ENCODE results near the gene CLASP1. TPM values are rescaled to one million over a fixed set of nuclear protein-coding genes. Genes with fewer than 3 reads are reported as not detected.

The CLASP1 gene
- total and polyA plus RNA-seq, 2 donors (not counting 3 experiments of a cell fraction or from before 2014, with no cell fraction given), result 10.0 to 57.9 TPM

GRCh38 chr2:121480826-121481225, 168.4 kb downstream of the CLASP1 start:
- intact Hi-C loops (cut with micrococcal nuclease), result no loop called here

GRCh38 chr2:121479882-121480522, 169.3 kb downstream of the CLASP1 start:
- Histone ChIP-seq H3K4me1 (ENCODE audit: control insufficient read depth, extremely low read depth, insufficient read depth, low read length) (no peaks in the 10 kb centered on the region), H3K79me2 (ENCODE audit: control insufficient read depth, insufficient read depth, low read length) (peaks cover 4% of the 10 kb centered on the region), H3K9me1 (replicated peaks; ENCODE audit: control insufficient read depth, extremely low read depth, insufficient read depth, low read length) (no peaks in the 10 kb centered on the region), H3K27me3 (ENCODE audit: control insufficient read depth in 2 of 2, insufficient read depth in 2 of 2, low read length in 2 of 2) (no peaks in the 10 kb centered on the region), H4K20me1 (replicated peaks; ENCODE audit: control insufficient read depth, extremely low read depth, insufficient read depth, low read length) (peaks cover 4% of the 10 kb centered on the region), H2AFZ (ENCODE audit: low read depth, low read length) (no peak overlapping the region), H3K4me3 (replicated peaks in 1 of 3; ENCODE audit: insufficient read depth in 1 of 3, low read depth in 1 of 3, low read length in 3 of 3) (no peak overlapping the region), H3K9me3 (replicated peaks; ENCODE audit: control insufficient read depth, insufficient read depth, low read length) (no peaks in the 10 kb centered on the region), H3K9ac (replicated peaks; ENCODE audit: extremely low read depth, insufficient read depth, low read length) (no peak overlapping the region), H3K4me2 (ENCODE audit: insufficient read depth, low read length) (no peak overlapping the region), H3K36me3 (ENCODE audit: control insufficient read depth in 2 of 2, extremely low read depth in 1 of 2, insufficient read depth in 2 of 2, low read length in 2 of 2) (no peaks in the 10 kb centered on the region), H3K27ac (ENCODE audit: insufficient read depth, low read depth, low read length) (no peak overlapping the region)
- FAIRE-seq (peak; percentile 67), DNase-seq (ENCODE audit: low read depth, low spot score) (peak; percentile 44)
- dilution Hi-C loops (cut with MboI; ENCODE audit: extremely low pct_ligation_motif_present, low sequenced_read_pairs) (no loop called here), intact Hi-C loops (cut with micrococcal nuclease) (loop anchor here (5.0 kb wide), 1 partner anchor 63 kb away; no protein-coding TSS in a partner anchor)
- POLR2A ChIA-PET, result no interaction called here
- TF ChIP-seq CTCF (IDR thresholded peaks at IDR 0.05; ENCODE audit: extremely low read depth in 1 of 2, insufficient read depth in 1 of 2, low read depth in 1 of 2, low read length in 2 of 2) (peak in 1 of 2 donors; percentile 24), JUN (IDR thresholded peaks at IDR 0.05; ENCODE audit: borderline replicate concordance, insufficient read depth, insufficient read length, low read depth) (no peak)
- CTCF ChIA-PET, result interaction anchor here (0.8 to 1.2 kb wide), 3 partner anchors 10 to 77 kb away, joined by 3 read pairs; no protein-coding TSS in a partner anchor
- no TSS peak for BruUV-seq (replicated peaks)

More at GRCh38 chr2:121480826-121481225, 168.4 kb downstream of the CLASP1 start:
- peaks cover 4% of the 10 kb centered on the region for H4K20me1 ChIP-seq (replicated peaks; ENCODE audit: control insufficient read depth, extremely low read depth, insufficient read depth, low read length)
- no peaks in the 10 kb centered on the region for H3K9me3 ChIP-seq (replicated peaks; ENCODE audit: control insufficient read depth, insufficient read depth, low read length)
- no peaks in the 10 kb centered on the region for H3K4me1 ChIP-seq (ENCODE audit: control insufficient read depth, extremely low read depth, insufficient read depth, low read length)
- no TSS peak for BruUV-seq (replicated peaks)
- H3K9me1 ChIP-seq (replicated peaks; ENCODE audit: control insufficient read depth, extremely low read depth, insufficient read depth, low read length), result no peaks in the 10 kb centered on the region
- no peak for FAIRE-seq
- ChIA-PET CTCF (interaction anchor here (1.2 kb wide), 1 partner anchor 78 kb away, joined by 3 read pairs; no protein-coding TSS in a partner anchor), POLR2A (no interaction called here)
- H3K4me3 ChIP-seq (replicated peaks in 1 of 3; ENCODE audit: insufficient read depth in 1 of 3, low read depth in 1 of 3, low read length in 3 of 3), result no peak overlapping the region
- no peak overlapping the region for H2AFZ ChIP-seq (ENCODE audit: low read depth, low read length)
- peaks cover 4% of the 10 kb centered on the region for H3K79me2 ChIP-seq (ENCODE audit: control insufficient read depth, insufficient read depth, low read length)
- H3K27ac ChIP-seq (ENCODE audit: insufficient read depth, low read depth, low read length), result no peak overlapping the region
- H3K9ac ChIP-seq (replicated peaks; ENCODE audit: extremely low read depth, insufficient read depth, low read length), result no peak overlapping the region
- H3K36me3 ChIP-seq (ENCODE audit: control insufficient read depth in 2 of 2, extremely low read depth in 1 of 2, insufficient read depth in 2 of 2, low read length in 2 of 2), result no peaks in the 10 kb centered on the region
- no peak for TF ChIP-seq GATA2 (IDR thresholded peaks at IDR 0.05; ENCODE audit: insufficient read depth, insufficient read length, low read depth, low read length)
- TF ChIP-seq POLR2A (IDR thresholded peaks at IDR 0.05; ENCODE audit: low read depth, low read length), result no peak
- TF ChIP-seq JUN (IDR thresholded peaks at IDR 0.05; ENCODE audit: borderline replicate concordance, insufficient read depth, insufficient read length, low read depth), result no peak
- TF ChIP-seq MYC (IDR thresholded peaks at IDR 0.05; ENCODE audit: low read depth, low read length), result no peak
- peak; percentile 8 for DNase-seq (ENCODE audit: low read depth, low spot score)
- no peak overlapping the region for H3K4me2 ChIP-seq (ENCODE audit: insufficient read depth, low read length)
- H3K27me3 ChIP-seq (ENCODE audit: control insufficient read depth in 2 of 2, insufficient read depth in 2 of 2, low read length in 2 of 2), result no peaks in the 10 kb centered on the region
- dilution Hi-C loops (cut with MboI; ENCODE audit: extremely low pct_ligation_motif_present, low sequenced_read_pairs), result no loop called here

Measured in endothelial cell of umbilical vein (primary cell).